ENCODE data around the gene CELF6. TPM values are rescaled to one million over a fixed set of nuclear protein-coding genes. Genes with fewer than 3 reads are reported as not detected.
A peak's percentile ranks its signal among the peaks of the same experiment; 100 is the strongest.

CELF6 gene
- total and polyA plus RNA-seq, 4 donors, result 0.25 to 7.7 (median 1.5) TPM

DNA sequence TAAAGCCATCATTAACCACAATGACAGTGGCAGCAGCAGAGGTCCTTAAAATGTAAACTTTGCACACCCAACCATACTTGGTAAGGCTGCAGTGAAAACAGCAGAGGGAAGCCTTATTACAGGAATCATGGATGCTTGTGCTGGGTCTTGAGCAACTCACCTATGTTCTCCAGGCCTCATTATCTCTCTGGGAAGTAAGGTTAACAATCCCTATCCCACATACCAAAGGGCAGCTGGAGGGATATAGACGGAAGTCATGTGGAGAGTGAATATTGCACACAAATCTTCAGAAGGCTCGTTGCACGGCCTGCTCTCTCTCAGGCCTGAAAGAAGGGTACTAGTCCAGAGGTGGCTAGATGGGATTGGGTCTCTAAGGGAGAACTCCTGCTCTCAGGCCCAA, 25.8 kb upstream of the CELF6 start:
- H3K27ac ChIP-seq (ENCODE audit: low read depth in 1 of 2, low read length in 2 of 2), result no peak overlapping the region
- WGBS, 2 donors, result 89 to 96% methylated on average over 3 of the region's 3 CpGs
- H3K4me1 ChIP-seq (ENCODE audit: control insufficient read depth in 1 of 2, insufficient read depth in 2 of 2, low read length in 2 of 2), result no peaks in the 10 kb centered on the region
- no peaks in the 10 kb centered on the region for H3K9me3 ChIP-seq (ENCODE audit: control insufficient read depth, low read length)
- H3K36me3 ChIP-seq (ENCODE audit: control insufficient read depth in 1 of 2, insufficient read depth in 2 of 2, low read length in 1 of 2), result peaks cover 18 to 20% of the 10 kb centered on the region in 2 donors
- no peak overlapping the region for H3K4me3 ChIP-seq (ENCODE audit: low read length in 2 of 2)
- DNase-seq (no peak), ATAC-seq (ENCODE audit: low FRiP score) (no peak)
- H3K27me3 ChIP-seq (ENCODE audit: control insufficient read depth in 1 of 2, insufficient read depth in 2 of 2, low read length in 1 of 2), result no peaks in the 10 kb centered on the region
- intact Hi-C loops (cut with DNase I), result no loop called here

GRCh38 chr15:72345280-72345679, 25.3 kb upstream of the CELF6 start:
- WGBS, 2 donors, result 84 to 86% methylated on average over 7 of the region's 7 CpGs
- intact Hi-C loops (cut with DNase I), result no loop called here
- DNase-seq (no peak), ATAC-seq (ENCODE audit: low FRiP score) (no peak)
- Histone ChIP-seq H3K4me3 (ENCODE audit: low read length in 2 of 2) (no peak overlapping the region), H3K27me3 (ENCODE audit: control insufficient read depth in 1 of 2, insufficient read depth in 2 of 2, low read length in 1 of 2) (no peaks in the 10 kb centered on the region), H3K4me1 (ENCODE audit: control insufficient read depth in 1 of 2, insufficient read depth in 2 of 2, low read length in 2 of 2) (no peaks in the 10 kb centered on the region), H3K9me3 (ENCODE audit: control insufficient read depth, low read length) (no peaks in the 10 kb centered on the region), H3K36me3 (ENCODE audit: control insufficient read depth in 1 of 2, insufficient read depth in 2 of 2, low read length in 1 of 2) (peaks cover 18% of the 10 kb centered on the region in 2 donors), H3K27ac (ENCODE audit: low read depth in 1 of 2, low read length in 2 of 2) (no peak overlapping the region)

GRCh38 chr15:72344602-72345001, 24.6 kb upstream of the CELF6 start:
- H3K27ac ChIP-seq (ENCODE audit: low read depth in 1 of 2, low read length in 2 of 2), result no peak overlapping the region
- no peak for DNase-seq
- no peak for ATAC-seq (ENCODE audit: low FRiP score)
- intact Hi-C loops (cut with DNase I), result no loop called here
- H3K4me3 ChIP-seq (ENCODE audit: low read length in 2 of 2), result no peak overlapping the region
- peaks cover 17 to 18% of the 10 kb centered on the region in 2 donors for H3K36me3 ChIP-seq (ENCODE audit: control insufficient read depth in 1 of 2, insufficient read depth in 2 of 2, low read length in 1 of 2)
- H3K4me1 ChIP-seq (ENCODE audit: control insufficient read depth in 1 of 2, insufficient read depth in 2 of 2, low read length in 2 of 2), result no peaks in the 10 kb centered on the region
- H3K9me3 ChIP-seq (ENCODE audit: control insufficient read depth, low read length), result no peaks in the 10 kb centered on the region
- 77 to 88% methylated on average over 1 of the region's 1 CpG for WGBS, 2 donors
- H3K27me3 ChIP-seq (ENCODE audit: control insufficient read depth in 1 of 2, insufficient read depth in 2 of 2, low read length in 1 of 2), result no peaks in the 10 kb centered on the region

GRCh38 chr15:72342385-72342784, 22.4 kb upstream of the CELF6 start:
- no peak for ATAC-seq (ENCODE audit: low FRiP score)
- no peak for DNase-seq
- peaks cover 9 to 14% of the 10 kb centered on the region in 2 donors for H3K36me3 ChIP-seq (ENCODE audit: control insufficient read depth in 1 of 2, insufficient read depth in 2 of 2, low read length in 1 of 2)

GRCh38 chr15:72341361-72341760, 21.4 kb upstream of the CELF6 start:
- intact Hi-C loops (cut with DNase I), result no loop called here
- no peaks in the 10 kb centered on the region for H3K4me1 ChIP-seq (ENCODE audit: control insufficient read depth in 1 of 2, insufficient read depth in 2 of 2, low read length in 2 of 2)
- DNase-seq (no peak), ATAC-seq (ENCODE audit: low FRiP score) (no peak)
- H3K4me3 ChIP-seq (ENCODE audit: low read length in 2 of 2), result no peak overlapping the region
- no peak overlapping the region for H3K27ac ChIP-seq (ENCODE audit: low read depth in 1 of 2, low read length in 2 of 2)
- 73% methylated on average over 6 of the region's 6 CpGs for WGBS, 2 donors
- H3K27me3 ChIP-seq (ENCODE audit: control insufficient read depth in 1 of 2, insufficient read depth in 2 of 2, low read length in 1 of 2), result no peaks in the 10 kb centered on the region
- H3K36me3 ChIP-seq (ENCODE audit: control insufficient read depth in 1 of 2, insufficient read depth in 2 of 2, low read length in 1 of 2), result peaks cover 8 to 14% of the 10 kb centered on the region in 2 donors
- no peaks in the 10 kb centered on the region for H3K9me3 ChIP-seq (ENCODE audit: control insufficient read depth, low read length)

More at GRCh38 chr15:72342385-72342784, 22.4 kb upstream of the CELF6 start:
- no peak overlapping the region for H3K27ac ChIP-seq (ENCODE audit: low read depth in 1 of 2, low read length in 2 of 2)
- no peak overlapping the region for H3K4me3 ChIP-seq (ENCODE audit: low read length in 2 of 2)
- WGBS, 2 donors, result 60 to 62% methylated on average over 11 of the region's 11 CpGs
- no peaks in the 10 kb centered on the region for H3K27me3 ChIP-seq (ENCODE audit: control insufficient read depth in 1 of 2, insufficient read depth in 2 of 2, low read length in 1 of 2)
- intact Hi-C loops (cut with DNase I), result no loop called here
- no peaks in the 10 kb centered on the region for H3K4me1 ChIP-seq (ENCODE audit: control insufficient read depth in 1 of 2, insufficient read depth in 2 of 2, low read length in 2 of 2)
- no peaks in the 10 kb centered on the region for H3K9me3 ChIP-seq (ENCODE audit: control insufficient read depth, low read length)

- no peaks in the 10 kb centered on the region for H3K4me1 ChIP-seq (ENCODE audit: control insufficient read depth in 1 of 2, insufficient read depth in 2 of 2, low read length in 2 of 2)
- no peak overlapping the region for H3K4me3 ChIP-seq (ENCODE audit: low read length in 2 of 2)
- H3K9me3 ChIP-seq (ENCODE audit: control insufficient read depth, low read length), result no peaks in the 10 kb centered on the region
- no peaks in the 10 kb centered on the region for H3K27me3 ChIP-seq (ENCODE audit: control insufficient read depth in 1 of 2, insufficient read depth in 2 of 2, low read length in 1 of 2)
- H3K27ac ChIP-seq (ENCODE audit: low read depth in 1 of 2, low read length in 2 of 2), result no peak overlapping the region
- WGBS, 2 donors, result 89 to 100% methylated on average over 1 of the region's 1 CpG
- intact Hi-C loops (cut with DNase I), result no loop called here
- DNase-seq (no peak), ATAC-seq (ENCODE audit: low FRiP score) (no peak)
- peaks cover 4 to 9% of the 10 kb centered on the region in 2 donors for H3K36me3 ChIP-seq (ENCODE audit: control insufficient read depth in 1 of 2, insufficient read depth in 2 of 2, low read length in 1 of 2)
Measured at GRCh38 chr15:72340366-72340765, 20.4 kb upstream of the CELF6 start.

- H3K27ac ChIP-seq (ENCODE audit: low read depth in 1 of 2, low read length in 2 of 2), result no peak overlapping the region
- no peaks in the 10 kb centered on the region for H3K4me1 ChIP-seq (ENCODE audit: control insufficient read depth in 1 of 2, insufficient read depth in 2 of 2, low read length in 2 of 2)
- DNase-seq (no peak), ATAC-seq (ENCODE audit: low FRiP score) (peak; percentile 71)
- H3K4me3 ChIP-seq (ENCODE audit: low read length in 2 of 2), result no peak overlapping the region
- peaks cover 2 to 8% of the 10 kb centered on the region in 2 donors for H3K36me3 ChIP-seq (ENCODE audit: control insufficient read depth in 1 of 2, insufficient read depth in 2 of 2, low read length in 1 of 2)
- H3K9me3 ChIP-seq (ENCODE audit: control insufficient read depth, low read length), result no peaks in the 10 kb centered on the region
- WGBS, 2 donors, result 52 to 54% methylated on average over 3 of the region's 3 CpGs
- intact Hi-C loops (cut with DNase I), result no loop called here
- no peaks in the 10 kb centered on the region for H3K27me3 ChIP-seq (ENCODE audit: control insufficient read depth in 1 of 2, insufficient read depth in 2 of 2, low read length in 1 of 2)
Measured at GRCh38 chr15:72339777-72340177, 19.8 kb upstream of the CELF6 start.

DNA sequence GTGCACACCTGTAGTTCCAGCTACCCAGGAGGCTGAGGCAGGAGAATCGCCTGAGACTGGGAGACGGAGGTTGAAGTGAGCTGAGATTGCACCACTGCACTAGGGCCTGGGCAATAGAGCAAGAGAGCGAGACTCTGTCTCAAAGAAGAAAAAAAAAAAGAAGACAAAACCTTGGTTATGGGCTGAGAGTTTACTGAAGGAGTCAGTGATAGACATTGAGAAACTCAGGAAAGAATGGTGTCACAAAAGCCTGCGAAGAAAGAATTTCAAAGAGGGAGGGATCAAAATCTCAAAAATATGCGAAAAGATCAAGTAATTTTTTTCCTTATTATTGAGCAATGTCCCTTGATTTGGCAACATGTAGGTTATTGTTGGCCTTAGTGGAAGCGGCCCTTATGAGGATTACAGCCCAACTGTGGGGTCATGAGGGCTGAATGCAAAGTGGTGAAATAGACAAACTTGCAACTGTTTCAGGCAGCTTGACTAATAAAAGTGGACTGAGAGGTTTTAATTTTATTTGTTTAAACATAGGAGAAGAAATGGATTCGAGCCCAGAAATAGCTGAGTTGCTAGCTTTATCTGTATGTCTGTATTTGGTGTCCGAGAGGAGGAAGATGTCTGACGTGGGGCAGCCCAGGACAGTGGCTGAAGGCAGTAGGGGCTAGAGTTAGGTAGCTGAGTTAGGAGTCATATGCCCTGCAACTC, 18.8 kb upstream of the CELF6 start:
- no peak overlapping the region for H3K27ac ChIP-seq (ENCODE audit: low read depth in 1 of 2, low read length in 2 of 2)
- intact Hi-C loops (cut with DNase I), result no loop called here
- WGBS, 2 donors, result 77 to 78% methylated on average over 9 of the region's 9 CpGs

GRCh38 chr15:72338148-72338547, 18.2 kb upstream of the CELF6 start:
- 98% methylated on average over 2 of the region's 2 CpGs for WGBS, 2 donors
- Histone ChIP-seq H3K4me3 (ENCODE audit: low read length in 2 of 2) (no peak overlapping the region), H3K27me3 (ENCODE audit: control insufficient read depth in 1 of 2, insufficient read depth in 2 of 2, low read length in 1 of 2) (no peaks in the 10 kb centered on the region), H3K36me3 (ENCODE audit: control insufficient read depth in 1 of 2, insufficient read depth in 2 of 2, low read length in 1 of 2) (peaks cover 0 to under 1% of the 10 kb centered on the region in 2 donors), H3K9me3 (ENCODE audit: control insufficient read depth, low read length) (no peaks in the 10 kb centered on the region), H3K4me1 (ENCODE audit: control insufficient read depth in 1 of 2, insufficient read depth in 2 of 2, low read length in 2 of 2) (no peaks in the 10 kb centered on the region), H3K27ac (ENCODE audit: low read depth in 1 of 2, low read length in 2 of 2) (no peak overlapping the region)
- ATAC-seq (ENCODE audit: low FRiP score) (no peak), DNase-seq (no peak)
- intact Hi-C loops (cut with DNase I), result no loop called here

More for the DNA sequence above, 18.8 kb upstream of the CELF6 start:
- ATAC-seq (ENCODE audit: low FRiP score) (peak; percentile 88), DNase-seq (no peak)
- Histone ChIP-seq H3K4me1 (ENCODE audit: control insufficient read depth in 1 of 2, insufficient read depth in 2 of 2, low read length in 2 of 2) (no peaks in the 10 kb centered on the region), H3K27me3 (ENCODE audit: control insufficient read depth in 1 of 2, insufficient read depth in 2 of 2, low read length in 1 of 2) (no peaks in the 10 kb centered on the region), H3K36me3 (ENCODE audit: control insufficient read depth in 1 of 2, insufficient read depth in 2 of 2, low read length in 1 of 2) (peaks cover under 1 to 7% of the 10 kb centered on the region in 2 donors), H3K4me3 (ENCODE audit: low read length in 2 of 2) (no peak overlapping the region), H3K9me3 (ENCODE audit: control insufficient read depth, low read length) (no peaks in the 10 kb centered on the region)
